SK-N-SH (cell line): Measurements from ENCODE around the gene RPS27A.

Experiments
- CTCF ChIP-seq: fragments of 200-600 bp; sonication (generic); IDR thresholded peaks from 2 replicates; pipeline ENCODE4 v1.6.1; 2017; ENCODE audit warnings: antibody characterized with exemption, mild to moderate bottlenecking, moderate library complexity
- ELF1 ChIP-seq: IDR thresholded peaks from 2 replicates; pipeline ENCODE4 v1.4.0; 2012
- EZH2phosphoT487 ChIP-seq: fragments of 200-600 bp; sonication (generic); IDR thresholded peaks from 2 replicates; pipeline ENCODE4 v1.6.1; 2017; ENCODE audit warnings: low read depth, mixed run types, mild to moderate bottlenecking, antibody characterized with exemption, moderate library complexity, borderline replicate concordance
- TAF1 ChIP-seq: IDR thresholded peaks from 2 replicates; pipeline ENCODE4 v1.6.1; 2012; ENCODE audit warnings: low read depth, mild to moderate bottlenecking, low read length, moderate library complexity, borderline replicate concordance

GRCh38 chr2:55239656-55240222 lies 7.3 kb downstream of the RPS27A start:
- TF ChIP-seq EZH2phosphoT487: no peak
- TF ChIP-seq CTCF: no peak
- TF ChIP-seq TAF1: no peak
- TF ChIP-seq ELF1: no peak
